RWPE1 (cell line): ENCODE measurements around the gene LGALS3BP.
A peak's percentile ranks its signal among the peaks of the same experiment; 100 is the strongest.

Experiments used
- CTCF ChIA-PET: fragments of 350-600 bp; sonication (Branson Sonifier 250); formaldehyde crosslinking; extraction: SDS; loops from one replicate; lab custom pipeline; 2021; lab: Yijun Ruan, JAX
- POLR2A ChIA-PET: fragments of 400-600 bp; formaldehyde crosslinking; extraction: SDS; loops from one replicate; lab custom pipeline; 2020; ENCODE audit warnings: antibody characterized with exemption; ENCODE audit not compliant: low non-redundant PET; lab: Yijun Ruan, JAX
- DNase-seq: peaks from one replicate; pipeline ENCODE4 v3.0.0; 2012; ENCODE audit warnings: low spot score
- H3K27ac ChIP-seq: fragments of 450-650 bp; 2 replicates; pipeline ENCODE4 v1.5.1; 2017
- CTCF ChIP-seq: fragments of 450-650 bp; conservative IDR thresholded peaks from 2 replicates; pipeline ENCODE4 v1.5.1; 2017; ENCODE audit warnings: low read depth, mild to moderate bottlenecking

The LGALS3BP gene

GRCh38 chr17:78971756-78972506 is 7.8 kb downstream of the LGALS3BP start:
- no peak for TF ChIP-seq CTCF
- POLR2A ChIA-PET = no interaction called here
- DNase-seq = no peak
- CTCF ChIA-PET = interaction anchor here (0.6 to 3.7 kb wide), 11 partner anchors 11 to 131 kb away, joined by 3 to 44 read pairs (median 4); partner anchors contain the start of gene TIMP2
- peak overlapping the region; percentile 88 for H3K27ac ChIP-seq

DNA sequence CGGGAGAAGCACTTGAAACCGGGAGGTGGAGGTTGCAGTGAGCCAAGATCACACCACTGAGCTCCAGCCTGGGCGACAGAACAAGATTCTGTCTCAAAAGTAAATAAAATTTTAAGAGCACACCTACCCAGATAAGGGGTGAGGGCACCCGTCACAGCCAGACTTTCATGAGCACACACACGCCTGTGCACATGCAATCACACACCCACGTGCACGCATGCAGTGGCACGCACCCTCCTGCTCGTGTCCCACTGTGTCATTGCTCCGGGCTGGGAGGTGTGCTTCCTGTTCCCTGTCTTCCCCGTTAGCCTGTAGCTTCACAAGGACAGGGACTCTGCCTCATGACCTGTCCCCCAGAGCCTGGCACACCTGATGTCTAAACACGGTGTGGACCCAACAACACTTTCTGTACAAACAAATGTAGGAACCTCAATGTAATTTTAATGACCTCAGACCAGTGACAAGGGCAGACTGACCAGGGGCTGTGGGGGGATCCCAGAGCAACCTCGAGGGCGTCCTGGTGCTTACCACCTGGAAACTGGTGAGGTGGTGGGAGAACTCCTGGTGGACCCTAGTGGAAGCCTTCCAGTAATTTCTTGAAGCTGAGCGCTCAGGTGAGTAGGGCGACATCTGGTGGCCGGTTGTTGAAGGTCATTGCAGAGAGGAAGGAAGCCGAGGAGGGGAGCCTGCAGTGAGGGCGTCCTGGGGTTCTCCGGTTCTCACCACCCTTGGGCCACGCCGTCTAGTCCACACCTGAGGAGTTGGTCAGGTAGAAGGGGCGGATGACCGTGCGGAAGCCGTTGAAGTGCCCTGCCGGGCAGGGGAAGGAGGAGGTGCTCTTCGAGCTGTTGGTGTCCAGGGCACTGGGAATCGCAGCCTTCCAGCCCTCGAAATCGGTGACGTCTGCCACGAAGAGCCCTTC is 8.6 kb downstream of the LGALS3BP start:
- peak overlapping the region; percentile 88 for H3K27ac ChIP-seq
- CTCF ChIA-PET = interaction anchor here (0.6 to 3.7 kb wide), 16 partner anchors 8 to 375 kb away, joined by 3 to 44 read pairs (median 4); no protein-coding TSS in a partner anchor
- POLR2A ChIA-PET = no interaction called here
- peak; percentile 94 for TF ChIP-seq CTCF
- peak; percentile 65 for DNase-seq

GRCh38 chr17:78969865-78970264 is 9.9 kb downstream of the LGALS3BP start:
- TF ChIP-seq CTCF = no peak
- peak overlapping the region; percentile 88; the same call in 1 of the 2 replicates for H3K27ac ChIP-seq
- CTCF ChIA-PET = interaction anchor here (0.6 kb wide), 2 partner anchors 9 to 432 kb away, joined by 3 read pairs; no protein-coding TSS in a partner anchor
- DNase-seq = no peak
- POLR2A ChIA-PET = no interaction called here

DNA sequence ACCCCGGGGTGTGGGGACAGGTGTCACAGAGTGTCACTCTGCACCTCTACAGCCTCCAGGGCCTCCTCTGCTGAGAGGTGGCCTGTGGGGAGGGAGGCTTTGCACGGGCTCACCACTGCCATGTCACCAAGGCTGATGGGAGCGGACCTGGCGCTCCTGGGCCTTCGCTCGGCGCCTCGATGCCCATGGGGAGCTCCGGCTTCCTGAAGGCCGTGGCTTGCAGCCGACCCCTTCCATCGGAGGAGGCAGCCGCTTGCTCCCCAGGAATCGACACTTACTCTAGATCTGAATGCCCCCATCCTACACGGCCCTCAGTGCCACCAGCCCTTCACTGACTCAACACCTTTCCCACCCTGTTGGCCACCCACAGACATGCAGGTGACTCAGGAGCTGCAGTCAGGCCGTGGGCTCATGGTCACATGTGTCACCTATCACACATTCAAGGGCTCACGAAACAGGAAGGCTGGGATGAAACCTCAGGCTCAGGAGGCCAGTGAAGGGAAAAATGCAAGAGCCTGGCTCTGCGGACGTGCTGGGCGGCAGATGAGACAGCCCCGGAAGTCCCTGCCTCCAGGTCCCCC is 11.9 kb downstream of the LGALS3BP start:
- POLR2A ChIA-PET = no interaction called here

GRCh38 chr17:78966910-78967600 is 12.7 kb downstream of the LGALS3BP start:
- ChIA-PET POLR2A (no interaction called here), CTCF (interaction anchor here (1.7 kb wide), 1 partner anchor 101 kb away, joined by 9 read pairs; no protein-coding TSS in a partner anchor)
- H3K27ac ChIP-seq = peak overlapping the region; percentile 3; the same call in 1 of the 2 replicates
- TF ChIP-seq CTCF = no peak
- DNase-seq = no peak

More for the DNA sequence above, 11.9 kb downstream of the LGALS3BP start:
- TF ChIP-seq CTCF = no peak
- CTCF ChIA-PET = interaction anchor here (0.6 to 1.7 kb wide), 2 partner anchors 102 to 158 kb away, joined by 3 to 9 read pairs; no protein-coding TSS in a partner anchor
- 0 out of 2 replicates have a peak overlapping the region, but pooled peaks have one; percentile 3 for H3K27ac ChIP-seq
- no peak for DNase-seq
